Mesendoderm (in vitro differentiated cells): ENCODE results near the gene SCYGR3.

Source experiments
- DNase-seq: peaks from one replicate; pipeline ENCODE4 v3.0.0; 2013
- H2AK5ac ChIP-seq: 2 replicates; pipeline ENCODE4 v1.6.1; 2013; ENCODE audit warnings: low read length, inconsistent platforms
- H2BK120ac ChIP-seq: 2 replicates; pipeline ENCODE4 v1.6.1; 2013; ENCODE audit warnings: low read depth, mild to moderate bottlenecking, low read length, moderate library complexity, mixed read lengths
- H2BK15ac ChIP-seq: replicated peaks from 2 replicates; pipeline ENCODE4 v1.6.1; 2013; ENCODE audit warnings: low read depth, mild to moderate bottlenecking, moderate library complexity
- H2BK5ac ChIP-seq: 2 replicates; pipeline ENCODE4 v1.6.1; 2013; ENCODE audit warnings: low read length, inconsistent platforms
- H3K18ac ChIP-seq: 2 replicates; pipeline ENCODE4 v1.6.1; 2013; ENCODE audit warnings: mild to moderate bottlenecking, low read length, mixed read lengths
- H3K23ac ChIP-seq: one replicate; pipeline ENCODE4 v1.6.1; 2013; ENCODE audit warnings: low read length
- H3K27ac ChIP-seq: 2 replicates; pipeline ENCODE4 v1.5.1; 2013; ENCODE audit warnings: low read depth, mild to moderate bottlenecking, inconsistent platforms, low read length, moderate library complexity
- H3K27me3 ChIP-seq: 2 replicates; pipeline ENCODE4 v1.6.1; 2013; ENCODE audit warnings: low read length, control low read depth, mild to moderate bottlenecking, inconsistent platforms; ENCODE audit not compliant: insufficient read depth, poor library complexity
- H3K36me3 ChIP-seq: 2 replicates; pipeline ENCODE4 v1.6.1; 2013; ENCODE audit warnings: low read length, inconsistent platforms; ENCODE audit not compliant: control insufficient read depth, insufficient read depth
- H3K4ac ChIP-seq: one replicate; pipeline ENCODE4 v1.6.1; 2013; ENCODE audit warnings: low read depth, mild to moderate bottlenecking, low read length, moderate library complexity
- H3K4me1 ChIP-seq: 2 replicates; pipeline ENCODE4 v1.6.1; 2013; ENCODE audit warnings: low read depth, low read length, inconsistent platforms; ENCODE audit not compliant: control insufficient read depth
- H3K4me2 ChIP-seq: 2 replicates; pipeline ENCODE4 v1.6.1; 2013; ENCODE audit warnings: low read length
- H3K4me3 ChIP-seq: 2 replicates; pipeline ENCODE4 v1.5.1; 2013; ENCODE audit warnings: mild to moderate bottlenecking, low read length
- H3K56ac ChIP-seq: one replicate; pipeline ENCODE4 v1.6.1; 2013; ENCODE audit warnings: low read length
- H3K79me1 ChIP-seq: 2 replicates; pipeline ENCODE4 v1.6.1; 2013; ENCODE audit warnings: low read length, inconsistent platforms
- H3K79me2 ChIP-seq: 2 replicates; pipeline ENCODE4 v1.6.1; 2013; ENCODE audit warnings: mild to moderate bottlenecking, low read length; ENCODE audit not compliant: control insufficient read depth, insufficient read depth
- H3K9ac ChIP-seq: 2 replicates; pipeline ENCODE4 v1.6.1; 2013; ENCODE audit warnings: low read length, inconsistent platforms
- H4K5ac ChIP-seq: one replicate; pipeline ENCODE4 v1.6.1; 2013; ENCODE audit warnings: low read length
- H4K8ac ChIP-seq: one replicate; pipeline ENCODE4 v1.6.1; 2013; ENCODE audit warnings: low read depth, mild to moderate bottlenecking, control low read depth, low read length, moderate library complexity
- WGBS: extraction: QIAGEN DNeasy Blood & Tissue Kit; methylation state at CpG from one replicate; pipeline ENCODE4 v1.1.7; 2013; ENCODE audit warnings: low lambda C conversion rate, missing lambda C conversion rate; ENCODE audit not compliant: insufficient coverage; ENCODE audit errors: extremely low coverage; 5-methylcytosine and 5-hydroxymethylcytosine counted together

The SCYGR3 gene

GRCh38 chr2:227592694-227593387 is 21.8 kb downstream of the SCYGR3 start:
- no peak for DNase-seq
- no peak overlapping the region for H2BK5ac ChIP-seq
- peaks cover 3% of the 10 kb centered on the region for H3K4me1 ChIP-seq
- H3K36me3 ChIP-seq = no peaks in the 10 kb centered on the region
- H3K27ac ChIP-seq = no peak overlapping the region
- H3K4me2 ChIP-seq = no peak overlapping the region
- no peak overlapping the region for H2BK120ac ChIP-seq
- H3K18ac ChIP-seq = no peak overlapping the region
- no peaks in the 10 kb centered on the region for H3K79me2 ChIP-seq
- H3K27me3 ChIP-seq = no peaks in the 10 kb centered on the region
- H4K8ac ChIP-seq = no peak overlapping the region
- no peak overlapping the region for H3K4ac ChIP-seq
- WGBS = no CpG with 5 or more reads among the region's 1 CpG
- H4K5ac ChIP-seq = no peak overlapping the region
- H3K79me1 ChIP-seq = no peaks in the 10 kb centered on the region
- H2AK5ac ChIP-seq = no peak overlapping the region
- H3K23ac ChIP-seq = no peak overlapping the region
- H2BK15ac ChIP-seq = no peak overlapping the region
- H3K4me3 ChIP-seq = no peak overlapping the region
- no peak overlapping the region for H3K9ac ChIP-seq
- H3K56ac ChIP-seq = no peak overlapping the region

DNA sequence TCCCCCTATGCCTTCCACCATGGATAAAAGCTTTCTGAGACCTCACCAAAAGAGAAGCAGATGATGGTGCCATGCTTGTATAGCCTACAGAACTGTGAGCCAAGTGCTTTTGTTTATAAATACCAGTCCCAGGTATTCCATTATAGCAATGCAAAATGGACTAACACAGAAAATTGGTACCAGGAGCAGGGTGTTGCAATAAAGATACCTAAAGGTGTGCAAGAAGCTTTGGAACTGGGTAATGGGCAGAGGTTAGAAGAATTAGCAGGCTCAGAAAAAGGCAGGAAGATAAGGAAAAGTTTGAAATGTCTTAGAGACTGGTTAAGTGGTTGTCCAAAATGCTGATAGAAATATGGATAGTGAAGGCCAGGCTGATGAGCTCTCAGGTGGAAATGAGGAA is 32.3 kb downstream of the SCYGR3 start:
- no peak overlapping the region for H2BK5ac ChIP-seq
- no peak overlapping the region for H3K9ac ChIP-seq
- DNase-seq = no peak
- H3K79me2 ChIP-seq = no peaks in the 10 kb centered on the region
- H2BK15ac ChIP-seq = no peak overlapping the region
- H3K27ac ChIP-seq = no peak overlapping the region
- H3K56ac ChIP-seq = no peak overlapping the region
- no peak overlapping the region for H3K4me3 ChIP-seq
- H3K4ac ChIP-seq = no peak overlapping the region
- H3K4me1 ChIP-seq = no peaks in the 10 kb centered on the region
- peak overlapping the region; percentile 14 for H4K8ac ChIP-seq
- H4K5ac ChIP-seq = no peak overlapping the region
- H3K79me1 ChIP-seq = no peaks in the 10 kb centered on the region
- no peak overlapping the region for H3K18ac ChIP-seq
- no peaks in the 10 kb centered on the region for H3K36me3 ChIP-seq
- H2BK120ac ChIP-seq = no peak overlapping the region
- no peaks in the 10 kb centered on the region for H3K27me3 ChIP-seq
- no peak overlapping the region for H2AK5ac ChIP-seq
- no peak overlapping the region for H3K23ac ChIP-seq
- H3K4me2 ChIP-seq = no peak overlapping the region

DNA sequence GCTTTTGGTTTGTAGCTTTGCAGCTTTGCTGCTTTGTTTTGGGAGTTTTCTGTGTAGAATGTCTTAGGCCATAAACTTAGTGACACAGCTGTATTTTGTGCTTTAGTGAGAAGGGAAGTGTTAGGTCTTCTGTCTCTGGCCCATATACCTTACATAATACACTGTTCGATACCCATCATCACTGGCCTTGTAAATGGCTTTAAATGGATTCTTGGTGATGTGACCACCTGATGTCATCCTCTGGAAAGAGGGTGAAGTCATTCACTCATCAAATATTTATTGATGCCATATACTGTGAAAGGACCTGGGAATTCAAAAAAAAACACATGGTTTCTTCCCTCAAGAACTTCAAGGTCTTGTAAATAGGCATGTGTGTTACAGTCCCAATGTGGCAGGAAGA is 34.8 kb downstream of the SCYGR3 start:
- Histone ChIP-seq H4K8ac (no peak overlapping the region), H3K9ac (no peak overlapping the region), H2BK5ac (no peak overlapping the region), H3K79me2 (no peaks in the 10 kb centered on the region), H3K27me3 (no peaks in the 10 kb centered on the region), H3K23ac (no peak overlapping the region), H3K36me3 (no peaks in the 10 kb centered on the region), H2BK15ac (no peak overlapping the region), H3K18ac (no peak overlapping the region), H2BK120ac (no peak overlapping the region), H3K56ac (no peak overlapping the region), H3K4me3 (no peak overlapping the region), H3K4me2 (no peak overlapping the region), H3K27ac (no peak overlapping the region), H3K4me1 (no peaks in the 10 kb centered on the region), H3K4ac (no peak overlapping the region), H2AK5ac (no peak overlapping the region), H3K79me1 (no peaks in the 10 kb centered on the region), H4K5ac (no peak overlapping the region)
- DNase-seq = no peak
- no CpG with 5 or more reads among the region's 1 CpG for WGBS

GRCh38 chr2:227578642-227579041 is 36.0 kb downstream of the SCYGR3 start:
- Histone ChIP-seq H4K8ac (no peak overlapping the region), H3K4me2 (no peak overlapping the region), H3K56ac (no peak overlapping the region), H2AK5ac (no peak overlapping the region), H3K23ac (no peak overlapping the region), H3K27me3 (no peaks in the 10 kb centered on the region), H3K4ac (no peak overlapping the region), H2BK15ac (no peak overlapping the region), H3K79me2 (no peaks in the 10 kb centered on the region), H3K27ac (no peak overlapping the region), H3K18ac (no peak overlapping the region), H2BK5ac (no peak overlapping the region), H2BK120ac (no peak overlapping the region), H3K79me1 (no peaks in the 10 kb centered on the region), H3K4me3 (no peak overlapping the region), H3K4me1 (no peaks in the 10 kb centered on the region), H4K5ac (no peak overlapping the region), H3K9ac (no peak overlapping the region), H3K36me3 (no peaks in the 10 kb centered on the region)
- DNase-seq = no peak
- WGBS = no CpG with 5 or more reads among the region's 2 CpGs

- H2BK15ac ChIP-seq = no peak overlapping the region
Measured at GRCh38 chr2:227577555-227577954, 37.1 kb downstream of the SCYGR3 start.

GRCh38 chr2:227576812-227577211 is 37.8 kb downstream of the SCYGR3 start:
- no peak overlapping the region for H2BK15ac ChIP-seq
- no peak overlapping the region for H3K4me3 ChIP-seq
- H4K8ac ChIP-seq = no peak overlapping the region
- no peak overlapping the region for H3K56ac ChIP-seq
- H4K5ac ChIP-seq = no peak overlapping the region
- no peaks in the 10 kb centered on the region for H3K79me1 ChIP-seq
- no peak for DNase-seq
- no peak overlapping the region for H3K18ac ChIP-seq
- WGBS = no CpG with 5 or more reads among the region's 2 CpGs
- H3K4me2 ChIP-seq = no peak overlapping the region
- no peak overlapping the region for H2BK120ac ChIP-seq
- no peak overlapping the region for H3K9ac ChIP-seq
- no peaks in the 10 kb centered on the region for H3K4me1 ChIP-seq
- H3K27me3 ChIP-seq = no peaks in the 10 kb centered on the region
- no peak overlapping the region for H2AK5ac ChIP-seq
- no peak overlapping the region for H3K4ac ChIP-seq
- no peak overlapping the region for H3K23ac ChIP-seq
- no peaks in the 10 kb centered on the region for H3K79me2 ChIP-seq
- H3K36me3 ChIP-seq = no peaks in the 10 kb centered on the region
- H2BK5ac ChIP-seq = no peak overlapping the region
- no peak overlapping the region for H3K27ac ChIP-seq

More at GRCh38 chr2:227577555-227577954, 37.1 kb downstream of the SCYGR3 start:
- Histone ChIP-seq H2BK5ac (no peak overlapping the region), H3K27me3 (no peaks in the 10 kb centered on the region), H2AK5ac (no peak overlapping the region), H3K9ac (no peak overlapping the region), H3K56ac (no peak overlapping the region), H3K27ac (no peak overlapping the region), H4K5ac (no peak overlapping the region), H3K79me1 (no peaks in the 10 kb centered on the region), H3K4me3 (no peak overlapping the region), H3K18ac (no peak overlapping the region), H4K8ac (no peak overlapping the region), H3K4me2 (no peak overlapping the region), H3K23ac (no peak overlapping the region), H2BK120ac (no peak overlapping the region), H3K4me1 (no peaks in the 10 kb centered on the region), H3K79me2 (no peaks in the 10 kb centered on the region), H3K4ac (no peak overlapping the region), H3K36me3 (no peaks in the 10 kb centered on the region)
- peak; percentile 36 for DNase-seq
- no CpG with 5 or more reads among the region's 2 CpGs for WGBS
